ENCODE results near the gene GFRAL. TPM values are rescaled to one million over a fixed set of nuclear protein-coding genes. Genes with fewer than 3 reads are reported as not detected.

GFRAL gene
- total RNA-seq (2014; rRNA removed; shearing (Covaris generic)): not detected in 2 replicates
- total RNA-seq (2022): not detected in 2 replicates
- percentile 2 among the genes with signal in this experiment for Bru-seq, nascent RNA
- percentile 2 among the genes with signal in this experiment for BruChase-seq, experiment 1, labeled RNA remaining after a 6-hour chase
- BruChase-seq, experiment 2, labeled RNA remaining after a 2-hour chase: not detected
- long read RNA-seq: 0 reads

DNA sequence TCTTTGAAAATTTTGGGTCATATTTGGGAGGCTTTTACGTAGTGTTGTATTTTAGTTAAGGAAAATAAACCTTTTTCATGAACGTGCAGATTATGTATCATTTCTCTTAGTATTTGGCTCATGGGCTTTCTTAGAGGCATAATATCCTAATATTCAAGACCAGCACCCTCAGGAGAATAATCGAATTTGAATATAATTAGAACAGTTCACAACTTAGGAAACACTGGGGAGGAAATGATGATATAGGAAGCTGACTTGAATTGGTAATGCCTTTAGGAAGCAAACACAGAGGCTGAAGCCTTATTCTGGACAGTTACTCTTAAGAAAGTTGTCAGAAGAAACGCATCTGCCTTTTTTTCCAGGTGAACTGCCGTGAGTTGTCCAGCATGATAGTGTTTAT lies at the start of gene GFRAL:
TSS of gene GFRAL (plus strand) at position 301 of the 400 bp plus-strand sequence. CDS start at position 387, 86 bp downstream.
- Histone ChIP-seq H2AFZ (ENCODE audit: low read length) (no peak within 1 kb of the TSS), H3K9me2 (ENCODE audit: insufficient read depth, low read length) (no peaks in the 10 kb centered on the region), H3K27ac (ENCODE audit: low read depth, low read length, poor library complexity, severe bottlenecking) (no peak within 1 kb of the TSS), H3K9me3 (ENCODE audit: low read length) (no peaks in the 10 kb centered on the region), H3K36me3 (ENCODE audit: insufficient read depth, low read length) (no peaks in the 10 kb centered on the region), H3K4me1 (ENCODE audit: insufficient read depth, low read length, poor library complexity, severe bottlenecking) (no peaks in the 10 kb centered on the region), H3K4me2 (ENCODE audit: low read length) (no peak within 1 kb of the TSS), H3K4me3 (ENCODE audit: low read depth, low read length, poor library complexity, severe bottlenecking) (no peak within 1 kb of the TSS), H4K20me1 (ENCODE audit: insufficient read depth, low read length) (no peaks in the 10 kb centered on the region), H3K79me2 (ENCODE audit: insufficient read depth, low read depth, low read length) (no peaks in the 10 kb centered on the region)
- no peak for DNase-seq (ENCODE audit: low spot score)
- ChIA-PET CTCF (ENCODE audit: unreplicated experiment) (no interaction called here), POLR2A (no interaction called here)
- TF ChIP-seq EZH2phosphoT487 (IDR thresholded peaks at IDR 0.05; ENCODE audit: borderline replicate concordance, low read depth, low read length): no peak
- TF ChIP-seq, protein P1, sequence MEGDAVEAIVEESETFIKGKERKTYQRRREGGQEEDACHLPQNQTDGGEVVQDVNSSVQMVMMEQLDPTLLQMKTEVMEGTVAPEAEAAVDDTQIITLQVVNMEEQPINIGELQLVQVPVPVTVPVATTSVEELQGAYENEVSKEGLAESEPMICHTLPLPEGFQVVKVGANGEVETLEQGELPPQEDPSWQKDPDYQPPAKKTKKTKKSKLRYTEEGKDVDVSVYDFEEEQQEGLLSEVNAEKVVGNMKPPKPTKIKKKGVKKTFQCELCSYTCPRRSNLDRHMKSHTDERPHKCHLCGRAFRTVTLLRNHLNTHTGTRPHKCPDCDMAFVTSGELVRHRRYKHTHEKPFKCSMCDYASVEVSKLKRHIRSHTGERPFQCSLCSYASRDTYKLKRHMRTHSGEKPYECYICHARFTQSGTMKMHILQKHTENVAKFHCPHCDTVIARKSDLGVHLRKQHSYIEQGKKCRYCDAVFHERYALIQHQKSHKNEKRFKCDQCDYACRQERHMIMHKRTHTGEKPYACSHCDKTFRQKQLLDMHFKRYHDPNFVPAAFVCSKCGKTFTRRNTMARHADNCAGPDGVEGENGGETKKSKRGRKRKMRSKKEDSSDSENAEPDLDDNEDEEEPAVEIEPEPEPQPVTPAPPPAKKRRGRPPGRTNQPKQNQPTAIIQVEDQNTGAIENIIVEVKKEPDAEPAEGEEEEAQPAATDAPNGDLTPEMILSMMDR (conservative IDR thresholded peaks at IDR 0.05; ENCODE audit: low read length): no peak
- no TSS peak for BruUV-seq (replicated peaks)
- intact Hi-C loops (cut with micrococcal nuclease; ENCODE audit: unreplicated experiment): no loop called here

DNA sequence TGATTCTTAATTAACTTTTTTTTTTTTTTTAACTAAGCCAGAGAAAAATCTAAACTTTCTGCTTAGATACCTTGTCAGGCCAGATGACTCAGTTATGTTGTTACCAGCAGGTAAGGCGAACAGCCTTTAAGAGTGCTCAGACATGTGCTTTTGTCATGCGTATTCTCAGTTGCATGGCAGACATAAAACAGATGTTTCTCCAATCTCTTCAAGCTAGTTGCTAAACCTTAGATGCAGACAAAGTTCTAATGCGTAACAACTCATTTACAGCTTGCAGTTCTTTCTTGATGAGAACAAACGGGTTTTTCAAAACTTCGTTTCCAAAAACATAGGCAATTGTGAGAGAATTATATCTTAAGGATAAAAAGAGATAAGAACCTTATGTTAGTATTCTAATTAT lies 49.6 kb upstream of the GFRAL start:
- TF ChIP-seq EZH2phosphoT487 (IDR thresholded peaks at IDR 0.05; ENCODE audit: borderline replicate concordance, low read depth, low read length): no peak
- TF ChIP-seq, protein P1 (conservative IDR thresholded peaks at IDR 0.05; ENCODE audit: low read length): no peak
- no TSS peak for BruUV-seq (replicated peaks)
- Histone ChIP-seq H3K9me2 (ENCODE audit: insufficient read depth, low read length) (no peaks in the 10 kb centered on the region), H3K36me3 (ENCODE audit: insufficient read depth, low read length) (no peaks in the 10 kb centered on the region), H3K27ac (ENCODE audit: low read depth, low read length, poor library complexity, severe bottlenecking) (no peak overlapping the region), H2AFZ (ENCODE audit: low read length) (no peak overlapping the region), H3K79me2 (ENCODE audit: insufficient read depth, low read depth, low read length) (no peaks in the 10 kb centered on the region), H3K4me2 (ENCODE audit: low read length) (no peak overlapping the region), H3K9me3 (ENCODE audit: low read length) (no peaks in the 10 kb centered on the region), H4K20me1 (ENCODE audit: insufficient read depth, low read length) (no peaks in the 10 kb centered on the region), H3K4me3 (ENCODE audit: low read depth, low read length, poor library complexity, severe bottlenecking) (no peak overlapping the region), H3K4me1 (ENCODE audit: insufficient read depth, low read length, poor library complexity, severe bottlenecking) (no peaks in the 10 kb centered on the region)
- ChIA-PET POLR2A (no interaction called here), CTCF (ENCODE audit: unreplicated experiment) (no interaction called here)
- intact Hi-C loops (cut with micrococcal nuclease; ENCODE audit: unreplicated experiment): no loop called here
- DNase-seq (ENCODE audit: low spot score): no peak

DNA sequence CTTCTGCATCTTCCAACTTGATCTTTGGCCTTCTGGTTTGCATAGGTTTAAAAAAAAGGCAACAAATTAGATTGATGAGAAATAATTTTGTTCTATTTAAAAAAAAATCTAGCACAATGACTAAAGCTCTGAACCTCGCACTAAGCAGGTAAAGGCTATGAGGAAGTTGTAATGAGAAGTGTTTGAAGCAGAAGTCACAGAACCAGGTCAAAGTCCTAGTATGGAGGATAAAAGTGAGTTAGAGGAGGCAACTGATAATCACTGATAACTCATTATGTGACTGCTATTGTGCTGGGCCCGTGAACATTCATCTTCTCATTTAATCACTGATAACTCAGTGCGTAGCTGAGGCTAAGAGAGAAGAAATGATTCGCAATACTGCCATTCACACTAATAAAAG lies 46.1 kb upstream of the GFRAL start:
- intact Hi-C loops (cut with micrococcal nuclease; ENCODE audit: unreplicated experiment): no loop called here
- CTCF ChIA-PET (ENCODE audit: unreplicated experiment): no interaction called here

More for the DNA sequence above, 46.1 kb upstream of the GFRAL start:
- H3K4me3 ChIP-seq (ENCODE audit: low read depth, low read length, poor library complexity, severe bottlenecking): no peak overlapping the region
- H3K4me1 ChIP-seq (ENCODE audit: insufficient read depth, low read length, poor library complexity, severe bottlenecking): no peaks in the 10 kb centered on the region
- no peak for DNase-seq (ENCODE audit: low spot score)
- H2AFZ ChIP-seq (ENCODE audit: low read length): no peak overlapping the region
- POLR2A ChIA-PET: interaction anchor here (0.6 kb wide), 1 partner anchor 516 kb away, joined by 4 read pairs; no protein-coding TSS in a partner anchor
- no peaks in the 10 kb centered on the region for H3K79me2 ChIP-seq (ENCODE audit: insufficient read depth, low read depth, low read length)
- no peak overlapping the region for H3K4me2 ChIP-seq (ENCODE audit: low read length)
- H4K20me1 ChIP-seq (ENCODE audit: insufficient read depth, low read length): no peaks in the 10 kb centered on the region
- no peaks in the 10 kb centered on the region for H3K36me3 ChIP-seq (ENCODE audit: insufficient read depth, low read length)
- no peak overlapping the region for H3K27ac ChIP-seq (ENCODE audit: low read depth, low read length, poor library complexity, severe bottlenecking)
- no TSS peak for BruUV-seq (replicated peaks)
- H3K9me2 ChIP-seq (ENCODE audit: insufficient read depth, low read length): no peaks in the 10 kb centered on the region
- no peaks in the 10 kb centered on the region for H3K9me3 ChIP-seq (ENCODE audit: low read length)
- no peak for TF ChIP-seq EZH2phosphoT487 (IDR thresholded peaks at IDR 0.05; ENCODE audit: borderline replicate concordance, low read depth, low read length)
- TF ChIP-seq, protein P1 (conservative IDR thresholded peaks at IDR 0.05; ENCODE audit: low read length): no peak
